PC-9 (cell line): ENCODE data around the gene GTF2A2. TPM values are rescaled to one million over a fixed set of nuclear protein-coding genes. Genes with fewer than 3 reads are reported as not detected.
A peak's percentile ranks its signal among the peaks of the same experiment; 100 is the strongest.

Experiments used
- BruUV-seq: library from RNA; stranded (reverse); fragments of 400-500 nt; replicated peaks from 2 replicates; lab custom pipeline; 2021; lab: Mats Ljungman, UMichigan
- CTCF ChIA-PET: fragments of 300-600 bp; sonication (Branson Sonifier 250); formaldehyde crosslinking; loops from one replicate; lab custom pipeline; 2022; ENCODE audit warnings: antibody characterized with exemption; lab: Charles Lee
- POLR2A ChIA-PET: fragments of 300-600 bp; sonication (Branson Sonifier 250); formaldehyde crosslinking; loops from one replicate; lab custom pipeline; 2022; ENCODE audit warnings: antibody characterized with exemption; ENCODE audit not compliant: unreplicated experiment; lab: Charles Lee
- DNase-seq, 2 experiments: peaks; one replicate each; pipeline versions ENCODE4 v3.0.0 to v3.0.0-alpha.2; 2015 to 2022; ENCODE audit warnings: mixed read lengths in 1 of 2
- H2AFZ ChIP-seq: fragments of 200-600 bp; sonication (generic); 2 replicates; pipeline ENCODE4 v1.8.1; 2017; ENCODE audit warnings: antibody characterized with exemption
- H3F3A ChIP-seq: fragments of 200-600 bp; sonication (generic); 2 replicates; pipeline ENCODE4 v1.8.1; 2017; ENCODE audit warnings: antibody characterized with exemption, mild to moderate bottlenecking, low read depth; ENCODE audit not compliant: insufficient read depth
- H3K27ac ChIP-seq: fragments of 200-600 bp; sonication (generic); 2 replicates; pipeline ENCODE4 v1.6.1; 2016; ENCODE audit warnings: mixed run types
- H3K27me3 ChIP-seq: fragments of 200-600 bp; sonication (generic); 2 replicates; pipeline ENCODE4 v1.6.1; 2016; ENCODE audit warnings: low read depth, mixed run types; ENCODE audit not compliant: insufficient read depth
- H3K36me3 ChIP-seq: fragments of 200-600 bp; sonication (generic); 2 replicates; pipeline ENCODE4 v1.6.1; 2016; ENCODE audit warnings: low read depth, mixed run types
- H3K4me1 ChIP-seq: fragments of 200-600 bp; sonication (generic); replicated peaks from 2 replicates; pipeline ENCODE4 v1.6.1; 2016; ENCODE audit warnings: mixed run types; ENCODE audit not compliant: insufficient read depth
- H3K4me2 ChIP-seq: fragments of 200-600 bp; sonication (generic); 2 replicates; pipeline ENCODE4 v1.6.1; 2017; ENCODE audit warnings: mixed run types
- H3K4me3 ChIP-seq: fragments of 200-600 bp; sonication (generic); 2 replicates; pipeline ENCODE4 v1.6.1; 2016; ENCODE audit warnings: mixed run types
- H3K79me2 ChIP-seq: fragments of 200-600 bp; sonication (generic); 2 replicates; pipeline ENCODE4 v1.6.1; 2017; ENCODE audit warnings: low read depth, mixed run types
- H3K9me2 ChIP-seq: fragments of 200-600 bp; sonication (generic); 2 replicates; pipeline ENCODE4 v1.8.1; 2017; ENCODE audit warnings: mild to moderate bottlenecking; ENCODE audit not compliant: insufficient read depth
- H3K9me3 ChIP-seq: fragments of 200-600 bp; sonication (generic); 2 replicates; pipeline ENCODE4 v1.8.1; 2016; ENCODE audit warnings: low read depth; ENCODE audit not compliant: insufficient read depth
- H4K20me1 ChIP-seq: fragments of 200-600 bp; sonication (generic); 2 replicates; pipeline ENCODE4 v1.8.1; 2017; ENCODE audit not compliant: insufficient read depth
- EZH2 ChIP-seq: fragments of 200-600 bp; sonication (generic); IDR thresholded peaks from 2 replicates; pipeline ENCODE4 v1.8.0; 2017; ENCODE audit warnings: antibody characterized with exemption, low read depth
- intact Hi-C: fragments of 100-400 bp; cut with micrococcal nuclease; formaldehyde crosslinking; loops from one replicate; pipeline ENCODE4 v1.10.0; 2022; ENCODE audit not compliant: unreplicated experiment
- total RNA-seq: library from RNA; stranded (reverse); gene quantifications from 2 replicates; pipeline ENCODE4 v1.2.3, GENCODE V29; 2021
- TF ChIP-seq, protein P1 (sequence below): fragments of 200-600 bp; sonication (generic); conservative IDR thresholded peaks from 2 replicates; pipeline ENCODE4 v1.6.1; 2017; ENCODE audit warnings: mixed run types, antibody characterized with exemption, mild to moderate bottlenecking, moderate library complexity

GTF2A2 gene
- total RNA-seq, 1 experiment from 2014 or later: 111 TPM

DNA sequence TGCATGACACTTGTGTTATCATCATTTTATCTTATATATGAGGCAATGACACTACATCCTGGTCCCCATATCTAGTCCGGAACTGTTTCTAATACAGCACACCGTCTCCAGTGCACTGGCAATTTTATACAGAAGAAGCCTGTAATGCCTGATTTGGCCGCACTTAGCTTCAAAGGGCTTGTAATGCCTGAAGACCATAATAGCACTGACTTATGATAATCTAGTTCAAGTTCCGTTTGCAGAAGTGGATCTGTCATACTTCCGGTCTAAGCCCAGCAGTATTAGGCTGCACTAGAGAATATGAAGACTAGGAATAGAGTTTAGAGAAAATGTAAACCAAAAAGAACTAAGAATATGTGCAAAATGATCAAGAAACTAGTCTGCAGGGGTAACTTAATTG, 30.5 kb upstream of the GTF2A2 start:
- POLR2A ChIA-PET: interaction anchor here (0.6 to 0.7 kb wide), 2 partner anchors 627 to 828 kb away, joined by 3 read pairs; no protein-coding TSS in a partner anchor
- CTCF ChIA-PET: no interaction called here
- no TSS peak for BruUV-seq
- no peaks in the 10 kb centered on the region for H3K36me3 ChIP-seq
- 0 out of 2 replicates have a peak, but pooled peaks cover 5% of the 10 kb centered on the region for H3F3A ChIP-seq
- peaks cover 63% of the 10 kb centered on the region for H3K79me2 ChIP-seq
- intact Hi-C loops: no loop called here
- no peaks in the 10 kb centered on the region for H3K27me3 ChIP-seq
- H3K4me3 ChIP-seq: peak overlapping the region; percentile 73
- peaks cover 46% of the 10 kb centered on the region for H4K20me1 ChIP-seq
- peak overlapping the region; percentile 81 for H3K4me2 ChIP-seq
- H3K9me2 ChIP-seq: no peaks in the 10 kb centered on the region
- H2AFZ ChIP-seq: no peak overlapping the region
- H3K4me1 ChIP-seq: peaks cover 15% of the 10 kb centered on the region
- no peak for TF ChIP-seq EZH2
- no peaks in the 10 kb centered on the region for H3K9me3 ChIP-seq
- H3K27ac ChIP-seq: peak overlapping the region; percentile 95
- DNase-seq: no peak

DNA sequence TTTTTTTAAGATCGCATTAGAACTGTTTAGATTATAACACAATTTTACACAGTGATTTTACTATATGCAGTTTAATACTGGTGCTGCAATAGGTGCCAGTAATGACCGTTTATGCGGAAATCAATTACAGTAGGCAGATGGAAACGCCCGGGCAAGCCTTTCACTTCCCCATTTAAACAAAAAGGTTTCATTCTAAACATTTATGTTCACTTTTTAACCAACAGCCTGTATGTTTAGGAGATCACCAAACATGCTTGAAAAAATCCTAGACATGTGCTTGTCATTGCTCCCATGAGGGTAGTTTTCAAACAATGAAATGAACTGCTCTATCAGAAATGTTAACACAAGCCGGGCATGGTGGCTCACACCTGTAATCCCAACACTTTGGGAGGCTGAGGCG, 29.1 kb upstream of the GTF2A2 start:
- CTCF ChIA-PET: no interaction called here
- TF ChIP-seq EZH2: no peak
- TF ChIP-seq, protein P1, sequence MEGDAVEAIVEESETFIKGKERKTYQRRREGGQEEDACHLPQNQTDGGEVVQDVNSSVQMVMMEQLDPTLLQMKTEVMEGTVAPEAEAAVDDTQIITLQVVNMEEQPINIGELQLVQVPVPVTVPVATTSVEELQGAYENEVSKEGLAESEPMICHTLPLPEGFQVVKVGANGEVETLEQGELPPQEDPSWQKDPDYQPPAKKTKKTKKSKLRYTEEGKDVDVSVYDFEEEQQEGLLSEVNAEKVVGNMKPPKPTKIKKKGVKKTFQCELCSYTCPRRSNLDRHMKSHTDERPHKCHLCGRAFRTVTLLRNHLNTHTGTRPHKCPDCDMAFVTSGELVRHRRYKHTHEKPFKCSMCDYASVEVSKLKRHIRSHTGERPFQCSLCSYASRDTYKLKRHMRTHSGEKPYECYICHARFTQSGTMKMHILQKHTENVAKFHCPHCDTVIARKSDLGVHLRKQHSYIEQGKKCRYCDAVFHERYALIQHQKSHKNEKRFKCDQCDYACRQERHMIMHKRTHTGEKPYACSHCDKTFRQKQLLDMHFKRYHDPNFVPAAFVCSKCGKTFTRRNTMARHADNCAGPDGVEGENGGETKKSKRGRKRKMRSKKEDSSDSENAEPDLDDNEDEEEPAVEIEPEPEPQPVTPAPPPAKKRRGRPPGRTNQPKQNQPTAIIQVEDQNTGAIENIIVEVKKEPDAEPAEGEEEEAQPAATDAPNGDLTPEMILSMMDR: no peak
- Histone ChIP-seq H2AFZ (no peak overlapping the region), H3K27ac (no peak overlapping the region), H3K36me3 (no peaks in the 10 kb centered on the region), H3K4me2 (no peak overlapping the region), H3K9me2 (no peaks in the 10 kb centered on the region), H3K9me3 (no peaks in the 10 kb centered on the region), H3K4me3 (no peak overlapping the region), H4K20me1 (peaks cover 48% of the 10 kb centered on the region), H3F3A (0 out of 2 replicates have a peak, but pooled peaks cover 5% of the 10 kb centered on the region), H3K27me3 (no peaks in the 10 kb centered on the region), H3K4me1 (peaks cover 15% of the 10 kb centered on the region), H3K79me2 (peaks cover 68% of the 10 kb centered on the region)
- no TSS peak for BruUV-seq
- POLR2A ChIA-PET: interaction anchor here (0.7 kb wide), 1 partner anchor 842 kb away, joined by 6 read pairs; no protein-coding TSS in a partner anchor
- no peak for DNase-seq
- intact Hi-C loops: no loop called here

DNA sequence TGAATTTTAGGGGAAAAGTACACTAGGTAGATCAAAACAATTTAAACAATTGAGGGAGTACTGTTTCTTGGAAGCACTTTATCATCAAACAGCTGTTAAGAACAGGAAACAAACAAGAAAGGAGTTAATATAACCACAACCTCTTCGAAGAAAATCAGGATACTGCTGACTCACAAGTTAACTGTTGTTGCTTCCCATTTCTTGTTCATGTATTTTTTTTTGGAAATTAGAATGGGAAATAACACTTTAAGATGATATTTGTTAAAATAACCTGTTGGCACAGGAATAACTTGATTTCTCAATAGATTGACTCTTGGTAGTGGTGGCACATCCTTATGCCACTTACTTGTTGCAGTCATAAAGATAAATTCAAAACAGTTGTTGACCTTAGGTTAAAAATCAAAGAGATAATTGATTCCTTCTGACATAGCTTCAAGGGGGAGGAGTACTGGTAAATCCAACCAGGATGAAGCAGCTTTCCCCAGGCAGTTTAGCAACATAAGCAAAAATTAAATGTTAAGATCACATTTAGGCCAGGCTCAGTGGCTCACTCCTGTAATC, 28.5 kb upstream of the GTF2A2 start:
- Histone ChIP-seq H3K36me3 (no peaks in the 10 kb centered on the region), H3K4me3 (no peak overlapping the region), H3K4me1 (peaks cover 15% of the 10 kb centered on the region), H3K4me2 (no peak overlapping the region), H4K20me1 (peaks cover 53% of the 10 kb centered on the region), H3K27ac (no peak overlapping the region), H3K9me2 (no peaks in the 10 kb centered on the region), H3K27me3 (no peaks in the 10 kb centered on the region), H3K9me3 (no peaks in the 10 kb centered on the region), H3F3A (0 out of 2 replicates have a peak, but pooled peaks cover 5% of the 10 kb centered on the region), H3K79me2 (peaks cover 68% of the 10 kb centered on the region), H2AFZ (no peak overlapping the region)
- BruUV-seq: no TSS peak
- no peak for DNase-seq
- POLR2A ChIA-PET: no interaction called here
- intact Hi-C loops: no loop called here
- no peak for TF ChIP-seq EZH2
- TF ChIP-seq, protein P1: no peak
- CTCF ChIA-PET: no interaction called here
